ENCODE data around the gene SRPX2. TPM values are rescaled to one million over a fixed set of nuclear protein-coding genes. Genes with fewer than 3 reads are reported as not detected.

Gene SRPX2
- total RNA-seq, 6 experiments from 2014 or later: 3.1 to 13.7 (median 3.7) TPM

- 41% methylated on average over 12 of the region's 12 CpGs for WGBS (ENCODE audit: insufficient coverage, low coverage, low lambda C conversion rate, missing lambda C conversion rate)
- no peaks in the 10 kb centered on the region for H3K9me3 ChIP-seq
- H3K27me3 ChIP-seq: no peaks in the 10 kb centered on the region
- DNase-seq: peak; percentile 77 to 90 (median 88)
- H3K4me1 ChIP-seq: peaks cover 0 to 34% (median 10%) of the 10 kb centered on the region in 4 donors
- H3K36me3 ChIP-seq: no peaks in the 10 kb centered on the region
- H3K27ac ChIP-seq: peak overlapping the region; percentile 80 to 83 (median 82)
- TF ChIP-seq POLR2A (IDR thresholded peaks at IDR 0.05) (no peak), CTCF (IDR thresholded peaks at IDR 0.05) (no peak)
- ATAC-seq: peak; percentile 75 to 92 (median 84)
- H3K4me3 ChIP-seq: no peak overlapping the region
- intact Hi-C loops (cut with DNase I): no loop called here
Observed at GRCh38 chrX:100649550-100650356, 5.8 kb downstream of the SRPX2 start.

GRCh38 chrX:100650841-100651240, 6.8 kb downstream of the SRPX2 start:
- peak overlapping the region; percentile 80 to 83 (median 82) for H3K27ac ChIP-seq
- intact Hi-C loops (cut with DNase I): no loop called here

GRCh38 chrX:100652266-100652665, 8.3 kb downstream of the SRPX2 start:
- ATAC-seq (no peak), DNase-seq (no peak)
- WGBS (ENCODE audit: insufficient coverage, low coverage, low lambda C conversion rate, missing lambda C conversion rate): 78% methylated on average over 2 of the region's 2 CpGs
- H3K36me3 ChIP-seq: no peaks in the 10 kb centered on the region
- intact Hi-C loops (cut with DNase I): no loop called here
- H3K4me1 ChIP-seq: peaks cover 0 to 25% (median 8%) of the 10 kb centered on the region in 4 donors
- H3K27me3 ChIP-seq: no peaks in the 10 kb centered on the region
- no peaks in the 10 kb centered on the region for H3K9me3 ChIP-seq
- no peak overlapping the region for H3K27ac ChIP-seq
- H3K4me3 ChIP-seq: no peak overlapping the region
- TF ChIP-seq POLR2A (IDR thresholded peaks at IDR 0.05) (no peak), CTCF (IDR thresholded peaks at IDR 0.05) (no peak)

More at GRCh38 chrX:100650841-100651240, 6.8 kb downstream of the SRPX2 start:
- no peaks in the 10 kb centered on the region for H3K27me3 ChIP-seq
- ATAC-seq (peak in 3 of 4 donors; percentile 33 to 48 (median 43)), DNase-seq (no peak)
- no peak overlapping the region for H3K4me3 ChIP-seq
- H3K36me3 ChIP-seq: no peaks in the 10 kb centered on the region
- 44% methylated on average over 1 of the region's 1 CpG for WGBS (ENCODE audit: insufficient coverage, low coverage, low lambda C conversion rate, missing lambda C conversion rate)
- no peaks in the 10 kb centered on the region for H3K9me3 ChIP-seq
- TF ChIP-seq POLR2A (IDR thresholded peaks at IDR 0.05) (no peak), CTCF (IDR thresholded peaks at IDR 0.05) (no peak)
- peaks cover 0 to 34% (median 10%) of the 10 kb centered on the region in 4 donors for H3K4me1 ChIP-seq

GRCh38 chrX:100654261-100654660, 10.3 kb downstream of the SRPX2 start:
- DNase-seq: no peak
- peak overlapping the region in 1 of 3 donors; percentile 31 for H3K27ac ChIP-seq

More at GRCh38 chrX:100654261-100654660, 10.3 kb downstream of the SRPX2 start:
- H3K36me3 ChIP-seq: no peaks in the 10 kb centered on the region
- TF ChIP-seq CTCF (IDR thresholded peaks at IDR 0.05): peak in 2 of 4 donors; percentile 26 to 31
- TF ChIP-seq POLR2A (IDR thresholded peaks at IDR 0.05): no peak
- H3K9me3 ChIP-seq: no peaks in the 10 kb centered on the region
- peak; percentile 20 to 50 (median 30) for ATAC-seq
- H3K4me3 ChIP-seq: no peak overlapping the region
- intact Hi-C loops (cut with DNase I): no loop called here
- WGBS (ENCODE audit: insufficient coverage, low coverage, low lambda C conversion rate, missing lambda C conversion rate): 15% methylated on average over 2 of the region's 3 CpGs
- H3K27me3 ChIP-seq: no peaks in the 10 kb centered on the region
- peaks cover 0 to 9% (median 4%) of the 10 kb centered on the region in 4 donors for H3K4me1 ChIP-seq

Measured in right lobe of liver (tissue), 6 donors.